OCI-LY1 (cell line): ENCODE data around the gene SPEM1.

Experiments used
- H2AFZ ChIP-seq: fragments of 200-600 bp; sonication (generic), shearing (Covaris generic); 2 replicates; pipeline ENCODE4 v1.6.0; 2014; ENCODE audit warnings: antibody characterized with exemption, mild to moderate bottlenecking, low read length
- H3F3A ChIP-seq: fragments of 200-600 bp; sonication (generic), shearing (Covaris generic); 2 replicates; pipeline ENCODE4 v1.6.0; 2014; ENCODE audit warnings: mild to moderate bottlenecking, antibody characterized with exemption, low read length, moderate library complexity; ENCODE audit not compliant: insufficient read depth
- H3K27ac ChIP-seq: fragments of 200-600 bp; sonication (generic); 2 replicates; pipeline ENCODE4 v1.5.1; 2014; ENCODE audit warnings: low read length, mixed run types, mild to moderate bottlenecking, low read depth; ENCODE audit not compliant: poor library complexity, severe bottlenecking
- H3K27me3 ChIP-seq: fragments of 200-600 bp; sonication (generic); 2 replicates; pipeline ENCODE4 v1.6.0; 2014; ENCODE audit warnings: antibody characterized with exemption, mild to moderate bottlenecking, low read length, moderate library complexity; ENCODE audit not compliant: insufficient read depth
- H3K36me3 ChIP-seq: fragments of 200-600 bp; sonication (generic); 2 replicates; pipeline ENCODE4 v1.6.1; 2014; ENCODE audit warnings: mild to moderate bottlenecking, antibody characterized with exemption, low read length, moderate library complexity, mixed read lengths; ENCODE audit not compliant: insufficient read depth
- H3K4me1 ChIP-seq: fragments of 200-600 bp; sonication (generic); 2 replicates; pipeline ENCODE4 v1.5.1; 2014; ENCODE audit warnings: mild to moderate bottlenecking, low read length, moderate library complexity; ENCODE audit not compliant: insufficient read depth, severe bottlenecking
- H3K4me2 ChIP-seq: fragments of 200-600 bp; sonication (generic), shearing (Covaris generic); 2 replicates; pipeline ENCODE4 v1.6.1; 2014; ENCODE audit warnings: low read length
- H3K4me3 ChIP-seq: fragments of 200-600 bp; sonication (generic); 2 replicates; pipeline ENCODE4 v1.5.1; 2014; ENCODE audit warnings: low read length, low read depth, mild to moderate bottlenecking, mixed read lengths; ENCODE audit not compliant: poor library complexity, severe bottlenecking
- H3K79me2 ChIP-seq: fragments of 200-600 bp; shearing (Covaris generic); 2 replicates; pipeline ENCODE4 v1.6.1; 2016; ENCODE audit warnings: mixed run types, low read length, mixed read lengths; ENCODE audit not compliant: insufficient read depth
- H3K9ac ChIP-seq: fragments of 200-600 bp; sonication (generic), shearing (Covaris generic); 2 replicates; pipeline ENCODE4 v1.6.1; 2014; ENCODE audit warnings: mild to moderate bottlenecking, low read length, mixed read lengths
- H3K9me2 ChIP-seq: fragments of 200-600 bp; sonication (generic), shearing (Covaris generic); 2 replicates; pipeline ENCODE4 v1.6.1; 2014; ENCODE audit warnings: low read depth, mild to moderate bottlenecking, low read length, mixed read lengths
- H3K9me3 ChIP-seq: fragments of 200-600 bp; shearing (Covaris generic); 2 replicates; pipeline ENCODE4 v1.6.1; 2014; ENCODE audit warnings: low read length, mixed read lengths
- H4K20me1 ChIP-seq: fragments of 200-600 bp; sonication (generic), shearing (Covaris generic); 2 replicates; pipeline ENCODE4 v1.6.0; 2016; ENCODE audit warnings: mild to moderate bottlenecking, low read length; ENCODE audit not compliant: insufficient read depth
- EZH2 ChIP-seq: fragments of 200-600 bp; sonication (generic), shearing (Covaris generic); IDR thresholded peaks from 2 replicates; pipeline ENCODE4 v1.8.0; 2017; ENCODE audit warnings: borderline replicate concordance, mixed run types, mild to moderate bottlenecking, antibody characterized with exemption, low read length, moderate library complexity, mixed read lengths
- TF ChIP-seq, protein P1 (sequence below): fragments of 200-600 bp; sonication (generic), shearing (Covaris generic); IDR thresholded peaks from 2 replicates; pipeline ENCODE4 v1.5.1; 2017; ENCODE audit warnings: mild to moderate bottlenecking, antibody characterized with exemption, low read length, moderate library complexity, mixed read lengths

SPEM1 gene

DNA sequence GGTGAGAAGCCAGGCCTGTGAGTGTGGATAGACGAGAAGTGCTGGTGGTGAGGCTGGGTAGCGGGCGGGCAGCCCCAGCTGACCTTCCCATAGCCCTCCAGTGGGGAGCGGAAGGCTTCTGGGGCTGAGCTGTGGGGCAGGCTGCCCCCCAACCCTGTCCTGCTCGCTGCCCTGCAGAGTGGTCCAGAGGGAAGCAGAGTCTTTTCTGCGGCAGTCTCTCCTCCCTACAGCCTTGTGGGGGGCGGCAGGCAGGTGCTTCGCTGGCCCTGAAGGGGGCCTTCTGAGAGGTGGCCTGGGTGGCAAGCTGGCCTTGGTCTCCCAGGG lies 8.7 kb upstream of the SPEM1 start:
- Histone ChIP-seq H3K9me2 (no peaks in the 10 kb centered on the region), H3K36me3 (no peaks in the 10 kb centered on the region), H3K4me3 (no peak overlapping the region), H3K79me2 (no peaks in the 10 kb centered on the region), H3F3A (no peaks in the 10 kb centered on the region), H3K27ac (no peak overlapping the region), H3K9ac (no peak overlapping the region), H2AFZ (no peak overlapping the region), H3K27me3 (0 out of 2 replicates have a peak, but pooled peaks cover 9% of the 10 kb centered on the region), H3K9me3 (no peaks in the 10 kb centered on the region), H3K4me2 (no peak overlapping the region), H4K20me1 (no peaks in the 10 kb centered on the region), H3K4me1 (no peaks in the 10 kb centered on the region)
- TF ChIP-seq EZH2, result no peak
- TF ChIP-seq, protein P1, sequence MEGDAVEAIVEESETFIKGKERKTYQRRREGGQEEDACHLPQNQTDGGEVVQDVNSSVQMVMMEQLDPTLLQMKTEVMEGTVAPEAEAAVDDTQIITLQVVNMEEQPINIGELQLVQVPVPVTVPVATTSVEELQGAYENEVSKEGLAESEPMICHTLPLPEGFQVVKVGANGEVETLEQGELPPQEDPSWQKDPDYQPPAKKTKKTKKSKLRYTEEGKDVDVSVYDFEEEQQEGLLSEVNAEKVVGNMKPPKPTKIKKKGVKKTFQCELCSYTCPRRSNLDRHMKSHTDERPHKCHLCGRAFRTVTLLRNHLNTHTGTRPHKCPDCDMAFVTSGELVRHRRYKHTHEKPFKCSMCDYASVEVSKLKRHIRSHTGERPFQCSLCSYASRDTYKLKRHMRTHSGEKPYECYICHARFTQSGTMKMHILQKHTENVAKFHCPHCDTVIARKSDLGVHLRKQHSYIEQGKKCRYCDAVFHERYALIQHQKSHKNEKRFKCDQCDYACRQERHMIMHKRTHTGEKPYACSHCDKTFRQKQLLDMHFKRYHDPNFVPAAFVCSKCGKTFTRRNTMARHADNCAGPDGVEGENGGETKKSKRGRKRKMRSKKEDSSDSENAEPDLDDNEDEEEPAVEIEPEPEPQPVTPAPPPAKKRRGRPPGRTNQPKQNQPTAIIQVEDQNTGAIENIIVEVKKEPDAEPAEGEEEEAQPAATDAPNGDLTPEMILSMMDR, result no peak

DNA sequence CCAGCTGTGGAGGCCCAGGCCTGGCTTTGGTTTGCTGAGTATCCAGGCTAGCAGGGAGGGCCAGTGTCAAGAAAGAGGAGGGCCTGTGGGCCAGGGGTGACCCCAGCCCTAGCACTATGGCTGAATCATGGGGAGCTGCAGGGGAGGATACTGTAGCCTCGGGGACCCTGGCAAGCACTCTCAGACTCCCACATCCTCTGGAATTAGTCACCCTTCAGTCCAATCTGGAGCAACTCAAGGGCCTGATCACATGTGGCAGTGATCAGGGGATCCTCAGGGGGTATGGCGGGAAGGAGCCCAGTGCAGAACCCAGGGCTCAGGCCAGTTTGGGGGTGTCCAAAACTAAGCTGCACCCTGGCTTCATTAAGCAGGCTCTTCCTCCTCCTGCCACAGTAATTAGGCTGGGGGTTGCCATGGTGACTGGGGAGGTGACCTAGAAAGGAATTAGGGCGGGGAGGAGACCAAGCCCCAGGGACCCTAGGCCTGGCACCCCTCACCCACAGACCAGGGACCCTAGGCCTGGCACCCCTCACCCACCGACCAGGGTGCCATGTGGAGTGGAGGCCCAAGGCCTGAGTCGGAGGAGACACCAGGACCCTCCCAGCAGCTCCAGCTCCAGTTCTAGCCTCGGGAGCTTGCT lies 6.7 kb upstream of the SPEM1 start:
- Histone ChIP-seq H3K36me3 (no peaks in the 10 kb centered on the region), H3K27me3 (peaks cover 16% of the 10 kb centered on the region; the same call in 1 of the 2 replicates), H3K9ac (no peak overlapping the region)

DNA sequence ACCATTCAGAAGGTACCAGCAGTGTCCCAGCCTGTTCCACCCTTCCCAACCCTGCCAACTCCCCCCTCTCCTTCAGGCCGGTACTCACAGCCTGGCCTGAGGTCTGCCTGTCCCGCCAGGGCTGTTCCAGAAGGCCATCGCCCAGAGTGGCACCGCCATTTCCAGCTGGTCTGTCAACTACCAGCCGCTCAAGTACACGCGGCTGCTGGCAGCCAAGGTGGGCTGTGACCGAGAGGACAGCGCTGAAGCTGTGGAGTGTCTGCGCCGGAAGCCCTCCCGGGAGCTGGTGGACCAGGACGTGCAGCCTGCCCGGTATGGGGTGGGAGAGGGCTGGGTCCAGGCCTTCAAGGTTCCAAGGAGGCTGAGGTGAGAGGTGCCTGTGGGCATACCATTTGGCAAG lies 5.3 kb upstream of the SPEM1 start:
- no peak overlapping the region for H3K9ac ChIP-seq
- no peak overlapping the region for H3K27ac ChIP-seq
- no peaks in the 10 kb centered on the region for H3K4me1 ChIP-seq
- no peak overlapping the region for H2AFZ ChIP-seq
- H3K9me3 ChIP-seq, result no peaks in the 10 kb centered on the region
- H3K9me2 ChIP-seq, result no peaks in the 10 kb centered on the region
- no peaks in the 10 kb centered on the region for H3K36me3 ChIP-seq
- TF ChIP-seq EZH2, result no peak
- TF ChIP-seq, protein P1, result no peak
- no peaks in the 10 kb centered on the region for H3F3A ChIP-seq
- no peaks in the 10 kb centered on the region for H4K20me1 ChIP-seq
- peaks cover 26% of the 10 kb centered on the region; the same call in 1 of the 2 replicates for H3K27me3 ChIP-seq
- no peak overlapping the region for H3K4me3 ChIP-seq
- H3K79me2 ChIP-seq, result no peaks in the 10 kb centered on the region
- H3K4me2 ChIP-seq, result no peak overlapping the region

More for the DNA sequence above, 6.7 kb upstream of the SPEM1 start:
- Histone ChIP-seq H3K27ac (no peak overlapping the region), H3K4me3 (no peak overlapping the region), H3K4me2 (no peak overlapping the region), H2AFZ (no peak overlapping the region), H3K4me1 (no peaks in the 10 kb centered on the region), H3K79me2 (no peaks in the 10 kb centered on the region), H4K20me1 (no peaks in the 10 kb centered on the region), H3F3A (no peaks in the 10 kb centered on the region), H3K9me2 (no peaks in the 10 kb centered on the region), H3K9me3 (no peaks in the 10 kb centered on the region)
- no peak for TF ChIP-seq EZH2
- TF ChIP-seq, protein P1, result no peak
